ENCODE results near the gene MCFD2.

The MCFD2 gene

DNA sequence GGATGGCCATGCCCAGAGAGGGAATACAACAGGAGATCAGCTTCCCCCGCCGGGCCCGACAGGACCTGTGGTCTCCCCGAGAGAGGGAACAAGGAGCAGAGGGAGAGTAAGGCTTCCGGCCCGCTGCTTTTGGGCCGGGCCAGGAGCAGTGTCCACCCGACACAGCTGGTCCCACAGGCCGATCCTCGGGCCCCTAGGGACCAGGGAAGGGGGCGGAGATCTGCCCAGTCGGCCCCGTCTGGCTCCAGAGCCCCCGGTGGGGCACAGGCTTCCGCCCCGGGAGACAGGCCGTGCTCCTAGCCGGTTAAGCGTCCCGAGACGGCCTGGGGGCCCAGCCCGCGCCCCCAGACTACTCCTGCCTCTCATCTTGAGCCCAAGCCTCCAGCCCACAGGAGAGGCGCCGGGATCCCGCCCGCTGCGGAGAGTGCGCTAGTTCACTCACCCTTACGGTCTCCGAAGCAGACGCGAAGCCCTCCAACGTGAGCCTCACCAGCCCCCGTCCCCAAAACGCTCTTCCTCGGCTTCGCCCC, at the start of gene MCFD2:
Gene MCFD2 (minus strand): TSS at position 526 of the 530 bp plus-strand sequence. CDS start 6,635 bp downstream, outside the sequence.
- no peak for DNase-seq (ENCODE audit: low read depth in 2 of 2)

DNA sequence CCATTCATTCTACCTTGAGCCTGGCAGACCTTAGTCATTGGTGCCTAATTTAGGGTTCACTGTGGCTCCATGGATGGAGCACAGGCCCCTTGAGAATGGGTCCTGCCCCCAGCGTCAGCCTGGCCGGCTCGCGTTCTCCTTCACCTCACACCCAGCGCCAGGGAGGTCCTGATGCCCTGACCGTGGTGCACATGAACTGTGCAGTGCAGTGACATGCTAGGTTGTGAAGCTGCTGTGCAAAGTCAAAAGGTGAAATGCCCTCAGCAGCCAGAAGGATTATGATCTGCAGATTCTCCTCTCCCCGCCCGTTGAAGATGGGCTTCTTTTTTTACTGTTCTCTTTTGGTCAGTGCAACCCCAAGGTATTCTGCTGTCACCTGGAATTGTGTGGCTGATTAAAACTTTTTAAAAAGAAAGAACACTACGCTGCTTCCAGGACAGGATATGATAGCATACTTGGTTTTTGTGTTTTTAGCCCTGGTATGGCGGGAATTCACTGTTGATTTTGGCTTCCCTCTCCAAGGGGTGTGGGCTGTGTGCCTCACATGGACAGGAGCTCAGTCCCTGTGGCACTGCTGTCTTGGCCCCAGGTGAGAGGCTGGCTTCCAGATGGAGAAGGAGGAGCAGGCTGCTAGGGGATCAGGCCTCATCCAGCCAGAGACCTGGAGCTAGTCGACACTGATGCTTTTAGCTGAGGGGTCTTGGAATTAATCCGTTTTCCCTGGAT, 49.4 kb upstream of the MCFD2 start:
- DNase-seq (ENCODE audit: low read depth in 2 of 2) = no peak

DNA sequence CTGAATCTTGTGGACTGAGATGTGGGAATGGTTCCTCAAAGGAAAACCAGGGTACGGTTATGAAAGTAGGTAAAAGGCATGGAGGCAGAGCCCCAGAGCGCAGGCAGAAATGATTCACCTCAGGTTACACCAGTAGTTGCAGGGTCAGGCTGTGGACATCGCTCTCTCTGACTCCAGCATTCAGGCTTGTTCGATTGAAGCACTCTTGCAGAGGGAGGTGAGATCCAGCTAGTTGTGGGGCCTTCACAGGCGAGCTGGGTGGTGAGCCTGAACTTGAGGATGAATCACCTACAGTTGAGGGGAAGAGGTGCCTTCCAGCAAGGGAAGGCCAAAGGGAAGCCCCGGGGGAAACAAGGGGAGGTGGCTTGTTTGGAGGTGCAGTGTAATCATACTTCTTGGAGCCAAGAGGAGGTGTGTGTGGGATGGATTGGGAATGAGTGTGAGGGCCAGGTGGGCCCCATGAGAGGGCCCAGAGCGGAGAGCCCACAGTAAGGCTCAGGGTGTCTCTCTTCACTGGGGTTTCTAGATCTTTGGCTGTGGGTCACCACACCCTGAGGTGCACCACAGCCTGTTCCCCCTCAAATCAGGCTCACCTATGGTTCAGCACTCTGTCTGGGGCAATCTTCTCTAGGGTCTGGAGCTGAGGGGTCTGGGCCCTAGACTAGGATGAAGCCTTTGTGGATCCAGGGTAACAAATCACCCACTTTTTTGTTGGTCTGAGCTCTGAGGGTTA, 48.5 kb upstream of the MCFD2 start:
- no peak for DNase-seq (ENCODE audit: low read depth in 2 of 2)

DNA sequence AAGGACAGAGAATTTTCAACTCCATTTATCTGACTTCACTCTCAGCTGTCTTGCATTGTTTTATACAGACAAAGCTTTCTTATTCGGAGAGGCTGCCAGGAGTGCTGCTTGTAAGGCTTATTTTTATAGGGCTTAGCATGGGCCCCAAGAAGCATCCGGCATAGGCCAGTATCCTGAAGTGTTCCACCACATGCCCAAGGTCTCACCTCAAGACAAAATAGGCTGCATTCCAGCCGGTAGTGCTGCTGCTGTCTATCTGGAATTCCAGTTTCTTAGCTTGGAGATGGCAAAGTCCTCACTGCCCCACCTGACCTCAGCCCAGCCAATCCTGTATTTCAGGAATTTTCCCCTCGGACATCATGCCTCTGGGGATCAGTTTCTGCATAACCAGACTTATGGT, 47.6 kb upstream of the MCFD2 start:
- DNase-seq (ENCODE audit: low read depth in 2 of 2) = no peak

DNA sequence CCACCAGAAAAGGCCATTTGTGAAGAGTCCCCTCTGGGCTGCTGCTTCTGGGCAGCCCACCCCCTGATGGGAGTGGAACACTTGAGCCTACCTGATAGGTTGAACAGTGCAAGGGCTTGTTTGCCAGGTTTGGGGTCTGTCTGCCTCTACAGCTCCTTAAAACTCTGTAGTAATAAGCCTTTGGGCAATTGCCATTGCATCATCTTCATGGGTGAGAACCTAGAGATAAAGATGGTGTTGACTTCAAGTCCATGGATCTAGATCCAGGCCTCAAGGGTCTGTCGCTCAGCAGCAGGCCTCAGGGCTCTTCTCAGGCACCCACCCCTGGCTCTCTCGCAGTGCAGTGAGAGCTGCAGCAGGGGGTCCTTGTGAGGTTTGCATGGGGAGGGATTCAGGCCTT, 47.1 kb upstream of the MCFD2 start:
- no peak for DNase-seq (ENCODE audit: low read depth in 2 of 2)

DNA sequence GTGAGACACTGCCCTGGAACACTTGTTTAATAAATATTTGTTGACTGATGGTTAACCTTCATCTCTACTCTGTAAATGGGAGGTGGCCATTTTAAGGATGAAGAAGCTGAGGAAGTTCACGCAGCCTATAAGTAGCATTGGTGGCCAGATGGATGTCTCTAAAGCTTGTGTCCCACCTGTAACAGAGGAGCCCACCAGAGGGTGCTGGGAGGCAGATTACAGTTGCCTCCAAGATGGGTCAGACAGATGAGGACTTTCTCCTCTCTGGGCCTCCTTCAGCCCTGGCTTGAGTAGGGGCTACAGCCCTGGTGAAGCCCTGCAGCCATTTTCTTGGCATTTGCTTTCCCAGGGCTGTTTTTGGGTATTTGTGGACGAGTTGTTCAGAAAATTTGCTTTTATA, 45.0 kb upstream of the MCFD2 start:
- DNase-seq (ENCODE audit: low read depth in 2 of 2) = no peak

DNA sequence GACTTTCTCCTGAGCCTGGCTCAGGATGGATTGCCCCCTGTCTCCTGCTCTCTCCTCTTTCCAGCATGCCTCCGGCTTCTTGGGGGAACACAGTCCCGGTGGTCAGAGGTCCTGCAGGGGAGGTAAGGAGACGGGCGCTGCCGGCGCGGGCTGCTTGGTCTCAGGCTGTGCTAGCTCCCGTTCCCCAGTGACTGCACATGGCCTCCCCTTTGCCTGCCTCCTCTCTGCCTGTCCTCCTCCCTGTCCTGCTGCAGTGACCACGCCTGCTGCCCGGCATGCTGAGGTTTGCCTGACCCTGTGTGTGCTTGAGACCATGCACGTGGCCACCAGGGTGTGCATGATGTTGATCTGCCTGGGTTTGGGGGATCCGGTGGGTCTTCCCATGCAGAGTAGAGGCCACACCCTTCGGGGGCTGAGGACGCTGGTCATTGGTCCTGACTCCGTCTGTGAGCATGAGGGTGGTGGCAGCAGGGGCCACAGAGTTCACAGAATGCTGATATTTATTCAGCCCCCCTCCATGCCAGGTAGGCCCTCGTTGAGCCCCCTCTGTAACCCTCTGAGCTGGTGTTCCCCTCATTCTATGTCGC, 42.9 kb upstream of the MCFD2 start:
- DNase-seq (ENCODE audit: low read depth in 2 of 2) = no peak

DNA sequence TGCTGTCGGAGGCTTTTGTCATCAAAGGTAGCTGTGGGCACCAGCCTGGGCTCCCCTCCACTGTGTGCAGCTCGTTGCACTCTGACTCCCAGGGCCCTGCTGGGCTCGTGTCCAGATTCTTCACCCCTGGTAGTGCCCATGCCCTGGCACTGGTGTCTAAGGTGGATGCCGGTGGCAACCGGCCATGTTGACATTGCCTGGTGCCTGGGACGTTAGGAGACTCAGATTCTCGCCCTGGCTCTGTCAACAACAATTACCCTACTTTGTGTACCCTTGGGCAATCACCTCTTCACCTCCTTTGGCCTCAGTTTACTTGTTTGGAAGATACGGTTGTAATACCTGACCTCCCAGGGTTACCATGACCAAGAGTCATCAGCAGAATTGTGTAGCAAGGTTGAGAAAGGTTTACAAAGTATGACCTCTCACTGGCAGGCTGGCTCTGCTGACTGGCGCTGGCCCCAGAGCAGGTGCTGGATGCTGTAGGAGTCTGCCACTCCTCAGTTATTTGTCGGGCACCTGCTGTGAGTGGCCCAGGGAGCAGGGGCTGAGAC, 41.5 kb upstream of the MCFD2 start:
- DNase-seq (ENCODE audit: low read depth in 2 of 2) = no peak

DNA sequence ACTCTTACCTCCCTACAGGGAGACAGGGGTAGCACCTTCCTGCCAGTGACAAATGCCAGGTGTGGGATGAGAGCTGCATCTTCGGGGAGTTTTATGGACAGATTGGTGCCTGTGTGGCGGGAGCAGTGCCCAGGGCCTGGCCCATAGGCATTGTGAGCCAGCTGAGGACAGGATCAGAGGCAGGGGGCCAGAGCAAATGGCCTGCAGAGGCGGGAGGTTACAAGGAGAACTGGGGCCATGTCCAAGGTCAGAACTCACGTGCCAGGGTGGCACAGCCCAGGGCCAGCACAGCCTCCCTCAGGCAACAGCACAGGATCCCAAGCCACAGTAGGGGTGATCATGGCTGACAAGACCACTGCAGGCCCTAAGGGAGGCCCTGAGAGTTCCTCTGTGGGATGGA, 40.2 kb upstream of the MCFD2 start:
- DNase-seq (ENCODE audit: low read depth in 2 of 2) = no peak

DNA sequence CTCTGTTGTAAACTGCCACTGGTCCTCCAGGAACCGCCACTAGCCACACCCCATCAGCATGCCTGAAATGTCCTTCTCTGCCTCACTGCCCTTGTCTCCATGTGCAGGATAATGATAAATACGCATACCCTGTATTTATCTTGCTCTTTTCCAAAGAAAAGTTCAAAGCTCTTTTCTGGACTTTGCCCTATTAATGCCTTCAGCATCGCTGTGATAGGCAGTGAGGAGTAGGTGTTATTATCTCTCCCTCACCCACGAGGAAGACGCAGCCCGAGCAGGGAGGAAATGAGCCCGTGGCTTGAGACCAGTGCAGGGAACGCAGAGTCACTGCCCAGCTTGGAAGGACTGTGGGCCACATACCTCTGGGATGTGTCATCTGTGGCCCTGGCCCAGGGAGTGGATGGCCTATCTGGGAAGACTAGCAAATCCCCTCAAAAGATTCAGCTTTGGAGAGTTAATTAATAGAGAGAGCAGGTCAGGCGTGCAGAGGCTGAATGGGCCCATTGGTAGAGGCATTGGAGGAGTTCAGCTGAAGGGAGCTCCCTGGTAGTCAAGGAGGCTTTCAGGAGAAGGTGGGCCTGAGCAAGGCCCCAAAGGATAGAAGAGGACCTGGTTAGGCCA, 39.5 kb upstream of the MCFD2 start:
- DNase-seq (ENCODE audit: low read depth in 2 of 2) = no peak

DNA sequence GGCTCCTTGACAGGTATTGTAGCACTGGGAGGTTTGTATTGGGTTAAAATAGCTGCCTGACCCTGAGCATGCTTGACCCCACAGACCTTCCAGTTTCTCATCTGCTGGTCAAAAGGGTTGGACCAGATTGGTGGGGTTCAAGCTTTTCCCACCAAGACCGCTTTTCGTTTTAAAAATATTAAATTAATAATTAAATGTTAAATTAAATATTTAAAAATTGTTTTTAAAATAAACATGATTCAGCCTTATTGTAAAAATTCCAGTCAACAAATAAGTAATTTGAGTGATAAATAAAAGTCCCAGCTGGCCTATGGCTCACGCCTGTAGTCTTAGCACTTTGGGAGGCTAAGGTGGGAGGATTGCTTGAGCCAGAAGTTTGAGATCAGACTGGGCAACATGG, 36.6 kb upstream of the MCFD2 start:
- no peak for DNase-seq (ENCODE audit: low read depth in 2 of 2)

DNA sequence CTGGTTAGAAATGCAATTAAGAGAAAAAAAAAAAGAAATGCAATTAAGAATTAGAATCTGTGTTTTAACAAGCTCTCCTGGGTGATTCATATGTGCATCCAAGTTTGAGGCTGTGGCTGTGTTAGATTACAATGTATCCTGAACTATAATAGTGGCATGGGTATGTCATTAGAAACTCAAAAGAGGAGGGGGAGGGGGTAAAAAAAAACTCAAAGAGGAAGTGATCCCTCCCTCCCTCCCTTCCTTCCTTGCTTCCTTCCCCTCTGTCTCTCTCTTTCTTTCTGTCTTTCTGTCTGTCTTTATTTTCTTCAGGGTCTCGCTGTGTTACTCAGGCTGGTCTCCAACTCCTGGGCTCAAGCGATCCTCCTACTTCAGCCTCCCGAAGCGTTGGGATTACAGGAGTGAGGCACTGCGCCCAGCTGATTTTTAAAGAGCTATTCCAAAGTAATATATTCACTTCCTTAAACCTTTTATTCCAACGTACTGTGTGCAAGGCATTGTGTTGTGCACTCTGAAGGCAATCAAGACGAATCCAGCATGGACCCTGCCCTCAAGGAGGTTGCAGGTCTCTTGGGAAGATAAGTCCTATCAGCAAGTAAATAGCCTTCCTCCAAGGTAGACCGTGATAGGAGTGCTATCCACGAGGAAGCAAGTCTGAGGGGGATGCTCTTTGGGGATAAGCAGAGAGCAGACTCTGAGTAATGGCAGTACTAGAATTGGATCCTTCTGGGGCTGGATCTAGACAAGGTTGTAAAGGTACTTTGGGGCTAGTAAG, 35.9 kb upstream of the MCFD2 start:
- no peak for DNase-seq (ENCODE audit: low read depth in 2 of 2)

DNA sequence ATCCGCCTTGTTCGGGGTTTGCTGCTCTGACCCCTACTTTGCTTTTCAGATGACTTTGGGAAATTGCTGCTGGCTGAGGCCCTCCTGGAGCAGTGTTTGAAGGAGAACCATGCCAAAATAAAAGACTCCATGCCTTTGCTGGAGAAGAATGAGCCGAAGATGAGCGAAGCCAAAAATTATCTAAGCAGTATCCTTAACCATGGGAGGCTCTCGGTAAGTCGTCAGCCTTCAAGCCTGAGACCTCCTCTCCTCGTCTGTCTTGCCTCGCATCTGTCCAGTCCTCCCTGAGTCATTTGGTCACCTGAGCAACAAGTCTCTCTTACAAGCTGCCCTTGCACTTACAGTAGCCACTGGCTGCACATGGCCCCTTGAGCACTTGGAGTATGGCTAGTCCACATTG, 34.7 kb upstream of the MCFD2 start:
- no peak for DNase-seq (ENCODE audit: low read depth in 2 of 2)

DNA sequence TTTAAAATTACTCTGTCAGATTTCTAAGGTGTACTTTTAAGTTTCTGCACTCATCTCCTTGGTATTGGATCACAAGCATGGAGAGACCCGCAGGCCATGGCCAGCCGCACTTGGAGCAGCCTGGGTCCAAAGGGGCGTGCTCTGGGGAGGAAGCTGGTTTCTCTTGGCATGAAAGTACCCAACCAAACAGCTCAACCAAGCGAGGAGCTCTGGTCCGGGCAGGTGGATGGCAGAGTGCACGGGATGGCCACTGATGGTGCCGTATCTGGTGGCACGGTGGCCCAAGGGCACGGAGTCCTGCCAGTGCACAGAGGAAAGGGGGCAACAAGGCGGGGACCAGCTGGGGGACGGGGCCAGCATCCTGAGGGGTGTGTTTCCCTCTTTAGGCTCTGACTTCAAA, 32.2 kb upstream of the MCFD2 start:
- no peak for DNase-seq (ENCODE audit: low read depth in 2 of 2)

DNA sequence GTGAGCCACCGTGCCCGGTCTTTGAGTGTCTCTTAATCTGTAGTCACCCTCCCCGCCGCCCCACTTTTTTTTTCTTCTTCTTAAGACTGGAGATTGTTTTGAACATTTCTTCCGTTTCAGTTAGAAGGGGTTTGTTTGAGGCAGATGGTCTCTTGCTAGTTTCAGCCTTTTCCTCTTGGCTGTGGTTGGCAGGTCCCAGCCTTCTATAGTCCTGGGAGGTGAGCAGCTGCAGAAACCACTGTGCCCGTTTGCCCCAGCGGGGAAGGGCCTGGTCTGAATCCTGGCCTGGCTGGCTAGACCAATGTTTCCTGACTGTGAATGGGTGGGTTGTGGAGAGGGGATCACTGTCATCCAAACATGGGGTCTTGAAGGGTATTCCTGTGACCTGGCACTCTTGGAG, 30.1 kb upstream of the MCFD2 start:
- no peak for DNase-seq (ENCODE audit: low read depth in 2 of 2)

DNA sequence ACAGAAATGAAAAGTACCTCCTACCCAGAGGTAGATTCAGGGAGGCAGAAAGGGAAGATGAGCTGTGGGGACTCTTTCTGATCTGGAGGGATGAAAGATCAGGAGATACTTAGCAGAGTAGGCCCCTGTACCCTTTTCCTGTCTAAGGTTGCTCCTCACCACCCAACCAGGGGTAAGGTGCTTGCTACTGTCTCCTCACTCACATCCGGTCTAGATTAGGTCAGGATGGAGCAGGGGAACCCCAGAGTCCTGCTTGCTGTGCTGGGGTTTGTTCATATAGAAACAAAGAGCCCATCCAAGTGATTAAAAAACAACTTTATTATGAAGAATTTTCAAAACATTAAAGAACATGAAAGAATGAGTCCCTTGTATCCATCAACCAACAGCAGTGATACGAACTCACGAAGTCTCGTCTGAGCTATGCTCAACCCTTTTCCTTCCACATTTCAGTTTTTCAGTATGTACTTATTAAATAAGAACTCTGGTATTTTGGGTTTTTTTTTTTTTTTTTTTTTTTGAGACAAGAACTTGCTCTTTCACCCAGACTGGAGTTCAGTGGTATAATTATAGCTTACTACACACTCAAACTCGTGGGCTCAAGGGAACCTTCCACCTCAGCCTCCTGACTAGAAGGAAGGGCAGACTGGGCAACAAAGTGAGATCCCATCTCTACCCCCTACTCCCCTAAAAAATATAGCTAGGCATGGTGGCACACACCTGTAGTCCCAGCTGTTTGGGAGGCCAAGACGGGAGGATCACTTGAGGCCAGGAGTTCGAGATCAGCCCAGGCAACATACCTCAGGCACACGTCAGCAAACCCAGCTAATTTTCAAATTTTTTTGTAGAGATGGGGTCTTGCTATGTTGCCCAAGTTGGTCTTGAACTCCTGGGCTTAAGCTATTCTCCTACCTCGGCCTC, 28.5 kb upstream of the MCFD2 start:
- DNase-seq (ENCODE audit: low read depth in 2 of 2) = peak; percentile 14 to 41

DNA sequence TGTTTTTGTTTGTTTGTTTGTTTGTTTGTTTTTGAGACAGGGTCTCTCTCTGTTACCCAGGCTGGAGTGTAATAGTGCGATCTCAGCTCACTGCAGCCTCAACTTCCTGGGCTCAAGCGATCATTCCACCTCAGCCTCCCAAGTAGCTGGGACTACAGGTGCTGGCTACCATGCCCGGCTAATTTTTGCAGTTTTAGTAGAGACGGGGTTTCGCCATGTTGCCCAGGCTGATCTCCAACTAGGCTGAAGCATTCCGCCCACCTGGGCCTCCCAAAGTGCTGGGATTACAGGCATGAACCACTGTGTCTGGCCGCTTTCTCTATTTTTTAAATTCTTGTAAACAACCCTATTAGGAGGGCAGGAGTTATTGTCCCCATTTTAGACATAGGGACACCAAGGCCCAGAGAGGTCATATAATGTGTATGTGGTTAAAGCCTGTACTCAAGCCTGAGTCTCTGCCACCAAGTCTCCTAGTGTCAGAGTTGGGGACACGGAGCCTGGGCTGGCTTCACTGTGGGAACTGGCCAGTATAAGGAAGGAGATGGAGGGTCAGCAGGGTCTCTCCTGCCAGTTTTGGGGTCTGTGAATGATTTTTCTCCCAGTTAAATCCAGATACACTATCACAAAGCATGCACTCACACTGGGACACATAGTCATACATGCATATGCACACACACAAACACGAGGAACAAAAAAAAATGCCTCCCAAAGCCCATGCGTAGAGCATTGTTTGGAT, 27.5 kb upstream of the MCFD2 start:
- no peak for DNase-seq (ENCODE audit: low read depth in 2 of 2)

DNA sequence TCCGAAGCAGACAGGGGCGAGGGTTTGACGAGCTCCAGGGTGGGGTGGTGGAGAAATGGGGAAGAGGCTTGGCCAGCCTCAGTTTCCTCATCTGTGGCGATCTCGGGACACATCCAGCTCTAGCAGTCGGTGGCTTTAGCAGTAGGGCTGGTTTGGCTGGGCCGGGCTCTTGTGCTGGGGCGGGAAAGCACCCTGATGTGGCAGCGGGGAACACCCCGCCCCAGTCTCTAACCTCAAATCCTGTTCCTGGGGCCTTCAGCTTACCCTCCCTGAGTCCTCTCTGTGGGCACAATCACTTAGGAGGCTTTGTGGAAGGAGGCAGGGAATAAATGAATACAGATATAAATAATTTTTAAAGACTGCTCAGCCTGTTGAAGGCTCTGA, 26.5 kb upstream of the MCFD2 start:
- DNase-seq (ENCODE audit: low read depth in 2 of 2) = peak; percentile 32 to 41

DNA sequence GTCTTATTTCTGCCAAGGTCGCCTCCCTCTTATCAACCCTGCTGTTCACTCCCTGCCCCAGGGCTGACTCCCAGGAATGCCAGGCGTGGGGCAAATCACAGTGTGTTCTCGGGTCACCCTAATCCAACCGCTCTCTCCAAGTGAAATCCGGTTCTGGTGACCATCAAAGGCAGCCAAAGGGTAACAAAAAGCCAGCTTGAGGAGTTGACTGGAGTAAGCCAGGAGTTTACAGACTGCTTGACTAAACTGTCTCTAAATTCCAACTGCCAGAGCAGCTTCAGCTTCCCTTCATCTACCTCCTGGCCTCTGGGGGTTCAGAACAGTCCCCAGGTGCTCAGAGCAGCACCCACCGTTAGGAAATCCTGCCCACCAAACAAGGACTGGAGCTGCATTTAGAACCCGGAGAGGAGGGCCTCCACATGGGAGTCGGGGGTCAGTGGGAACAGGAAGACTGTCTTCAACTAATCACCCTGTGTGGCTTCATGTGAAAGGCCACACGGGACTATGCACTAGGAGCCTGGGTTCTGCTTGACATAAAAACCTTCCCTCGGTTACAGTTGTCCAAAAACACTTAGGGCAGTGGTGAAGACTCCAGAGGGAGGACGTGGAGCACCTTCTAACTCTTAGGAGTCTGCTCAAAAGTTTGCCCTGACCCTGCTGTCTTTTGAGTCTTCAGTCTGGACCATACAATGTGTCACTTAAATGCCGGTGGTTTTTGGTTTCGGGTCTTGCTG, 24.2 kb upstream of the MCFD2 start:
- no peak for DNase-seq (ENCODE audit: low read depth in 2 of 2)

Measured in activated CD8-positive, alpha-beta memory T cell treated with anti-CD3 and anti-CD28 coated beads for 4 hours (primary cell).